ENCODE results near the gene SPRR1B.

Gene SPRR1B

GRCh38 chr1:153030895-153031294 lies at the start of gene SPRR1B:
Gene SPRR1B (plus strand): TSS chr1:153031203. CDS start chr1:153032346, 1,143 bp downstream.
- no peak for DNase-seq (ENCODE audit: extremely low spot score)
- no peak for TF ChIP-seq CTCF (IDR thresholded peaks at IDR 0.05; ENCODE audit: control extremely low read depth, extremely low read depth, low read depth, missing control alignments)
- ChIA-PET POLR2A (no interaction called here), CTCF (no interaction called here)

DNA sequence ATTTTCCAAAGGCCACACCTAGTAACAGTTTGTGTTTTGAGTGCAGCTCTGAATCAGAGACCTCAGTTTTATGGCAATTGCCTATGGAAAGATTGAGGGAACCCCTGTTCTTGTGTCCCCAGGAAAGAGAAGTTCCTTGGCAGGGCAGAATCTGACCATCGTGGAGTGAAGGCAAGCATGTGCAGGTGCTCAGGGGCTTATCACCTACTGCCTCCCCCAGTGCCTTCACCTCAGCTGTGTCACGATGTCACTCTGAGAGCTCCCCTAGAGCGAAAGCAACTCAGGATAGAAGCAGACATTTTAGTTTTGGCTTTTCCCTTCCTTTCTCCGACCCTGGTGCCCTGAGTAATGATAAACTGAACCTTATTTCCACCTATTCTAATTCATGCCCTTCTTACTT lies 48.9 kb upstream of the SPRR1B start:
- no peak for TF ChIP-seq CTCF (IDR thresholded peaks at IDR 0.05; ENCODE audit: control extremely low read depth, extremely low read depth, low read depth, missing control alignments)
- DNase-seq (ENCODE audit: extremely low spot score), result no peak
- POLR2A ChIA-PET, result no interaction called here

GRCh38 chr1:152983234-152983633 lies 47.8 kb upstream of the SPRR1B start:
- ChIA-PET CTCF (interaction anchor here (1.8 kb wide), 1 partner anchor 16 kb away, joined by 4 read pairs; no protein-coding TSS in a partner anchor), POLR2A (no interaction called here)
- DNase-seq (ENCODE audit: extremely low spot score), result no peak
- no peak for TF ChIP-seq CTCF (IDR thresholded peaks at IDR 0.05; ENCODE audit: control extremely low read depth, extremely low read depth, low read depth, missing control alignments)

More for the DNA sequence above, 48.9 kb upstream of the SPRR1B start:
- CTCF ChIA-PET, result interaction anchor here (2.4 kb wide), 1 partner anchor 10 kb away, joined by 7 read pairs; no protein-coding TSS in a partner anchor

DNA sequence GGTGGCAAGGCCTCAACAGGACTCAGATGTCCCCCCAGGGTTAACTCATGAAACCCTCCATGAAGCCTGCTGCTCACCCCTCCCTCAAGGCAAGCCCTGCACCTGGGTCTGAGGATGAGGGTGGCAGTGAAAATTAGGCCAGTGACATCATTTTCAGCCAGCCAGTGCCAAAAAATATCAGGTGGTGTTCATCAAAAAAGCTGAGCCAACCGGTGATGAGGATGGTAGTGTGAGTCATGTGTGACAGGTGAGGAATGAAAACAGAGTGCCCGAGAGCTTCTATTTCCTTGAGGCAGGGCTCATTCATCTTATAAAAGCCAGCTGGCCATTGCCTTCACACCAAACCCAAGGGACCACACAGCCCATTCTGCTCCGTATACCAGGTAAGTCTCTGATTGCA lies 47.3 kb upstream of the SPRR1B start, which contains the start of gene SPRR1A:
SPRR1A (plus strand) TSS at position 339 of the 400 bp plus-strand sequence. CDS start 1,150 bp downstream, outside the sequence.
- CTCF ChIA-PET, result interaction anchor here (1.8 kb wide), 1 partner anchor 16 kb away, joined by 4 read pairs; no protein-coding TSS in a partner anchor
- TF ChIP-seq CTCF (IDR thresholded peaks at IDR 0.05; ENCODE audit: control extremely low read depth, extremely low read depth, low read depth, missing control alignments), result no peak

GRCh38 chr1:152986578-152986977 lies 44.4 kb upstream of the SPRR1B start:
- no peak for TF ChIP-seq CTCF (IDR thresholded peaks at IDR 0.05; ENCODE audit: control extremely low read depth, extremely low read depth, low read depth, missing control alignments)
- CTCF ChIA-PET, result no interaction called here
- POLR2A ChIA-PET, result no interaction called here
- DNase-seq (ENCODE audit: extremely low spot score), result no peak

More for the DNA sequence above, 47.3 kb upstream of the SPRR1B start, which contains the start of gene SPRR1A:
- DNase-seq (ENCODE audit: extremely low spot score), result no peak
- POLR2A ChIA-PET, result no interaction called here

DNA sequence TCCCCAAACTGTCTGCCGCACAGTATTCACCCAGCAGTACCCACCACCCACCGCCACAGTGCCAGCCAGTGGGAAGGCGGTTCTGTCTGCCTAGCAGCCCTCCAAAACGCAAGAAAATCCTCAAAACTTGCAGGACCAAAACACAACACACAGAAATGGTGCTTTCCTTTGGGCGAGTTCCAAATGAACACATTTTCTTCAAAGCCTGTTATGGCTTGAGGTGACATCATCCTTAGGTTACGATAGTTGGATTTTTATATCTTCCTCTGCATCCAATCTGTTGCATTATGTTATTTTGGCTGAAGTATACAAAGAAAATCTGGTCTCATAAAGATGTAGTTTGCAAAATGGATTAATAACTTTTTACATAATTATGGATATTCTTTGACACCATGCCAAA lies 37.8 kb upstream of the SPRR1B start:
- DNase-seq (ENCODE audit: extremely low spot score), result no peak
- ChIA-PET CTCF (no interaction called here), POLR2A (no interaction called here)
- TF ChIP-seq CTCF (IDR thresholded peaks at IDR 0.05; ENCODE audit: control extremely low read depth, extremely low read depth, low read depth, missing control alignments), result no peak

All from GM10248 (cell line).